ENCODE measurements around the gene CR1L. TPM values are rescaled to one million over a fixed set of nuclear protein-coding genes. Genes with fewer than 3 reads are reported as not detected.
"Not testable (repeated sequence)": the region's sequence is repeated elsewhere in the genome, so short reads cannot be mapped to it uniquely, and the experiment has no call there.

CR1L gene
- total and polyA plus RNA-seq, 5 donors from 2014 or later = not detected

DNA sequence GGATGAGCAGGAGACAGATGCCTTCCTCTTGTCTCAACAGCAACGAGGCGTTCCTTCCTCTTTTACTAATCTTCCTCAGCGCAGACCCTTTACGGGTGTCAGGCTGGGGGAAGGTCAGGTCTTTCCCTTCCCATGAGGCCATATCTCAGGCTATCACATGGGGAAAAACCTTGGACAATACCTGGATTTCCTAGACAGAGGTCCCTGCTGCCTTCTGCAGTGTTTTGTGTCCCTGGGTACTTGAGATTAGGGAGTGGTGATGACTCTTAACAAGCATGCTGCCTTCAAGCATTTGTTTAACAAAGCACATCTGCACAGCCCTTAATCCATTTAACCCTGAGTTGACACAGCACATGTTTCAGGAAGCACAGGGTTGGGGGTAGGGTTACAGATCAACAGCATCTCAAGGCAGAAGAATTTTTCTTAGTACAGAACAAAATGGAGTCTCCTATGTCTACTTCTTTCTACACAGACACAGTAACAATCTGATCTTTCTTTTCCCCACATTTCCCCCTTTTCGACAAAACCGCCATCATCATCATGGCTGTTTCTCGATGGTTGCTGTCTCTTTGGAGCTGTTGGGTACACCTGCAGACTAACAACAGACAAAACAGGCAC is 9.3 kb upstream of the CR1L start:
- DNase-seq; H3K4me1 ChIP-seq (ENCODE audit: control insufficient read depth, insufficient read depth, low read length, poor library complexity, severe bottlenecking); H3K27ac ChIP-seq (ENCODE audit: insufficient read depth, low read length, poor library complexity, severe bottlenecking); H3K27me3 ChIP-seq (ENCODE audit: control insufficient read depth, insufficient read depth, low read length); ATAC-seq (ENCODE audit: low read depth in 2 of 2); H3K36me3 Mint-ChIP-seq; H3K9me3 Mint-ChIP-seq; H3K4me3 Mint-ChIP-seq; H3K9me3 ChIP-seq (ENCODE audit: control insufficient read depth in 2 of 2, low read length in 2 of 2); H3K36me3 ChIP-seq (ENCODE audit: control insufficient read depth, insufficient read depth, low read length); H3K4me3 ChIP-seq (ENCODE audit: low read depth, low read length); H3K27ac Mint-ChIP-seq; H3K4me1 Mint-ChIP-seq: not testable (repeated sequence)
- peaks cover 23% of the 10 kb centered on the region for H3K27me3 Mint-ChIP-seq

DNA sequence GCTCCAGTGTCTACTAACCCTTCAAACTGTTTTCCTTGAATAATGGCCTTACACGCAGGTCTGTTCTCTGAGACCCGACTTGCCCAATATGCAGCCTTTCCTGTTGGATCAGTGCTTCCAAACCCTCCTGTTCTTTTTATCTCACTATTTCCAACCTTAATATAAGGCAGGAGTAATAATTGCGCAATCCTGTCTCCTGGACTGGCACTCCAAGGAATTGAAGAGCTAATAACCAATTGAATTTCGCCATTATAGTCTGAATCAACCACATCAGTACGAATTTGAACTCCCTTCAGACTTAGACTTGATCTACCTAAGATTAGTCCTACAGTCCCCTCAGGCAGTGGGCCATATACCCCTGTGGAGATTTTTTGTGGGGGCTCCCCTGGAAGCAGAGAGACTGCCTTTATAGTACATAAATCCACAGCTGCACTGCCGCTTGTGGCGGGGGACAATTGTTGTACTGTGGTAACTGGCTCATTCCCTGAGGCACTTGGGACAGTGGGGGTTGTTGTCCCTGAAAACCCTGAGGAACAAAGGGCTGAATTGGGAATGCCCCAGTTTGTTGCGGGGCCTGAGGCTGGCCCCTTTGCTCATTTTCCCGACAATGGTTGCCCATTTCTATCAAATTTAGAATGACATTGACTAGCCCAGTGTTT is 6.3 kb upstream of the CR1L start:
- not testable (repeated sequence) for H3K9me3 Mint-ChIP-seq; H3K4me3 Mint-ChIP-seq; ATAC-seq (ENCODE audit: low read depth in 2 of 2); H3K36me3 Mint-ChIP-seq; H3K9me3 ChIP-seq (ENCODE audit: control insufficient read depth in 2 of 2, low read length in 2 of 2); H3K27me3 ChIP-seq (ENCODE audit: control insufficient read depth, insufficient read depth, low read length); H3K27ac Mint-ChIP-seq; H3K36me3 ChIP-seq (ENCODE audit: control insufficient read depth, insufficient read depth, low read length); H3K27ac ChIP-seq (ENCODE audit: insufficient read depth, low read length, poor library complexity, severe bottlenecking); H3K4me3 ChIP-seq (ENCODE audit: low read depth, low read length); H3K4me1 ChIP-seq (ENCODE audit: control insufficient read depth, insufficient read depth, low read length, poor library complexity, severe bottlenecking); DNase-seq; H3K4me1 Mint-ChIP-seq
- H3K27me3 Mint-ChIP-seq = peaks cover 47% of the 10 kb centered on the region

DNA sequence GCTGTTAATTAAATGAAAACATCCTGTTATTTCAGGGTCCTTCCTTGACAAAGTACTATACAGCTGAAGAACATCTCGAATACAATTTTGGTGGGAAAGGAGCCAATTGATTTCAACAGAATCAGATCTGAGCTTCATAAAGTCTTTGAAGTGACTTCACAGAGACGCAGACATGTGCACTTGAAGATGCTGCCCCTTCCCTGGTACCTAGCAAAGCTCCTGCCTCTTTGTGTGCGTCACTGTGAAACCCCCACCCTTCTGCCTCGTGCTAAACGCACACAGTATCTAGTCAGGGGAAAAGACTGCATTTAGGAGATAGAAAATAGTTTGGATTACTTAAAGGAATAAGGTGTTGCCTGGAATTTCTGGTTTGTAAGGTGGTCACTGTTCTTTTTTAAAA is 5.6 kb upstream of the CR1L start:
- not testable (repeated sequence) for H3K4me3 Mint-ChIP-seq; H3K36me3 Mint-ChIP-seq; H3K36me3 ChIP-seq (ENCODE audit: control insufficient read depth, insufficient read depth, low read length); H3K4me1 Mint-ChIP-seq; H3K27ac ChIP-seq (ENCODE audit: insufficient read depth, low read length, poor library complexity, severe bottlenecking); DNase-seq; ATAC-seq (ENCODE audit: low read depth in 2 of 2); H3K27me3 ChIP-seq (ENCODE audit: control insufficient read depth, insufficient read depth, low read length); H3K9me3 Mint-ChIP-seq; H3K4me1 ChIP-seq (ENCODE audit: control insufficient read depth, insufficient read depth, low read length, poor library complexity, severe bottlenecking); H3K9me3 ChIP-seq (ENCODE audit: control insufficient read depth in 2 of 2, low read length in 2 of 2); H3K4me3 ChIP-seq (ENCODE audit: low read depth, low read length); H3K27ac Mint-ChIP-seq
- H3K27me3 Mint-ChIP-seq = peaks cover 55% of the 10 kb centered on the region

DNA sequence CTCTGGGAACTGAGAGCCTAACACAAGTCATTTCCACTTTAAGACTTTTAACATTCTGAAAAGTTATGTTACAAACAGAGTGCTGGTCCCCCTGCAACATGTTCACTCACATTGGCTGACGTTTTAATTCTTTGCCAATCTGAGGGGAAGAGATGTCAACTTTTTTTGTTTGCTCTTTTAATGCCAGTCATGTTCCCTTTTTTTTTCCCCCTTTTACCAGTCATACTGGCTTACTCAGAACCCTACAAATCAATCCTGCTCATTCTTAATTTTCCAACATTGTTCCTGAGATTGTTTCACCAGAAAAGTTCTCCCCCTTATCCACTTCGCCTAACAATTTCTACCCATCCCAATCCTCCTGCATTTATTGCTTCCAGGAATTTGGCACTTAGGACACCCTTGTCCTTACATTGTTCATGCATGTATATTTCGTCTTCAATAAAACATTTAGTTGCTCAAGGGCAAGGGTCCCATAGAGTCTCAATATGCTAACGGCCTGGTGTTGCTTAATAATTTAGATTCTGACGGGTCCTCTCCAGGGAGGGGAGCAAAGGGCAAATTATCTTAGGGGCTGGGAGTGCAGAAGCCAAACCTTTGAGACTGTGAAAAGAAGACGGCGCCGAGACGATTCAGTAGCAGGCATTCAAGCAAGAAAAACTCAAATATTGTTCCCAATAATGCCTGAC is 624 bp upstream of the CR1L start:
- H3K4me1 Mint-ChIP-seq = peaks cover 0 to 5% (median 2%) of the 10 kb centered on the region in 4 donors
- H3K27ac Mint-ChIP-seq = peak overlapping the region in 1 of 3 donors; percentile 4
- ATAC-seq (ENCODE audit: low read depth in 2 of 2) (no peak), DNase-seq (no peak)
- peak overlapping the region in 3 of 4 donors; percentile 37 to 84 (median 58) for H3K4me3 Mint-ChIP-seq
- Histone ChIP-seq H3K36me3 (ENCODE audit: control insufficient read depth, insufficient read depth, low read length) (no peaks in the 10 kb centered on the region), H3K27me3 (ENCODE audit: control insufficient read depth, insufficient read depth, low read length) (peaks cover 9% of the 10 kb centered on the region), H3K4me3 (ENCODE audit: low read depth, low read length) (peak overlapping the region; percentile 3), H3K4me1 (ENCODE audit: control insufficient read depth, insufficient read depth, low read length, poor library complexity, severe bottlenecking) (peaks cover 9% of the 10 kb centered on the region), H3K9me3 (ENCODE audit: control insufficient read depth in 2 of 2, low read length in 2 of 2) (no peaks in the 10 kb centered on the region), H3K27ac (ENCODE audit: insufficient read depth, low read length, poor library complexity, severe bottlenecking) (no peak overlapping the region)
- H3K9me3 Mint-ChIP-seq = peaks cover 0 to 1% (median 0%) of the 10 kb centered on the region in 7 donors
- H3K27me3 Mint-ChIP-seq = peaks cover 74% of the 10 kb centered on the region
- no peaks in the 10 kb centered on the region for H3K36me3 Mint-ChIP-seq

DNA sequence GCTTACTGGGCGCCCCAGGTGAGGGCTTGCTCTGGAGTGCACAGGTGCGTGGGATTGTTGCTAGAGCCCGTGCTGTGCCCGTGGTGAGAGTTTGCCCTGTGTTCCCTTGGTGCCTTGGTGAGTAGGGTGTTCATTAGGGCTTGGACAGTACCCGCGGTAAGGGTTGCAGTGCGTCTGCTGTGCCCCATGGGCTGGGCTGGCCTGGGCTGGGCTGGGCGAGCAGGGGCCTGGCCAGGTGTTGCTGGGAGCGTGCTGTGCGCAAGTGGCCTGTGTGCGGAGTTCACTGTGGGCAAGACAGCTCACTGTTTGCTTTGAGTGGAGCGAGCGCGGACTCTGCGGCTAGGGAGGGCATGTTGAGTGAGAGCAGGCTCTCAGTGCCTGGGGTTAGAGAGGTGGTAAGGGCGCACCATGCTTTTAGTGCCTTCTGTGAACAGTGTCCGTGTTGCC is 725 bp downstream of the CR1L start:
- peaks cover 0 to 5% (median 2%) of the 10 kb centered on the region in 4 donors for H3K4me1 Mint-ChIP-seq
- ATAC-seq (ENCODE audit: low read depth in 2 of 2) (no peak), DNase-seq (no peak)
- H3K9me3 Mint-ChIP-seq = peaks cover 0 to 2% (median 0%) of the 10 kb centered on the region in 7 donors
- H3K9me3 ChIP-seq (ENCODE audit: control insufficient read depth in 2 of 2, low read length in 2 of 2) = no peaks in the 10 kb centered on the region
- H3K27ac Mint-ChIP-seq = no peak overlapping the region
- peaks cover 9% of the 10 kb centered on the region for H3K4me1 ChIP-seq (ENCODE audit: control insufficient read depth, insufficient read depth, low read length, poor library complexity, severe bottlenecking)
- peaks cover 12% of the 10 kb centered on the region for H3K27me3 ChIP-seq (ENCODE audit: control insufficient read depth, insufficient read depth, low read length)
- H3K27ac ChIP-seq (ENCODE audit: insufficient read depth, low read length, poor library complexity, severe bottlenecking) = no peak overlapping the region
- no peak overlapping the region for H3K4me3 ChIP-seq (ENCODE audit: low read depth, low read length)
- peak overlapping the region in 3 of 4 donors; percentile 10 to 84 (median 72) for H3K4me3 Mint-ChIP-seq
- H3K27me3 Mint-ChIP-seq = peaks cover 63% of the 10 kb centered on the region
- H3K36me3 ChIP-seq (ENCODE audit: control insufficient read depth, insufficient read depth, low read length) = no peaks in the 10 kb centered on the region
- no peaks in the 10 kb centered on the region for H3K36me3 Mint-ChIP-seq

DNA sequence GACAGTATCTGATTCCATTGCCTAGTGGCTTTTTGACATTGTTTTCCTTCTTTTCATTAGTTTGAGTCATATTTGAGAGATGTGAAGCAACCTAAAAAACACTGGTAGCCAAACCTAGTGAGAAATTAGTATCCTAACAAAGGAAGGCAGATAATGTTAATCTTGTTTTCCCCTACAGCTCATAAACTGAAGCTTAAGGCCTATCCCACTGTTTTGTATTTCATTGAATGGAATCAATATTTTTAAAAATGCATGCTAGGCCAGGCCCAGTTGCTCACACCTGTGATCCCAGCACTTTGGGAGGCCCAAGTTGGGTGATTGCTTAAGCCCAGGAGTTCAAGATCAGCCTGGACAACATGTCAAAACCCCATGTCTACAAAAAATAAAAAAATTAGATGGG is 1.2 kb downstream of the CR1L start:
- no peak overlapping the region for H3K27ac ChIP-seq (ENCODE audit: insufficient read depth, low read length, poor library complexity, severe bottlenecking)
- no peaks in the 10 kb centered on the region for H3K36me3 ChIP-seq (ENCODE audit: control insufficient read depth, insufficient read depth, low read length)
- peaks cover 0 to 5% (median 2%) of the 10 kb centered on the region in 4 donors for H3K4me1 Mint-ChIP-seq
- H3K9me3 Mint-ChIP-seq = peaks cover 0 to 1% (median 0%) of the 10 kb centered on the region in 7 donors
- H3K27me3 ChIP-seq (ENCODE audit: control insufficient read depth, insufficient read depth, low read length) = peaks cover 12% of the 10 kb centered on the region
- peaks cover 9% of the 10 kb centered on the region for H3K4me1 ChIP-seq (ENCODE audit: control insufficient read depth, insufficient read depth, low read length, poor library complexity, severe bottlenecking)
- no peak overlapping the region for H3K27ac Mint-ChIP-seq
- peaks cover 58% of the 10 kb centered on the region for H3K27me3 Mint-ChIP-seq
- ATAC-seq (ENCODE audit: low read depth in 2 of 2) (no peak), DNase-seq (no peak)
- no peak overlapping the region for H3K4me3 ChIP-seq (ENCODE audit: low read depth, low read length)
- H3K36me3 Mint-ChIP-seq = no peaks in the 10 kb centered on the region
- no peaks in the 10 kb centered on the region for H3K9me3 ChIP-seq (ENCODE audit: control insufficient read depth in 2 of 2, low read length in 2 of 2)
- peak overlapping the region in 3 of 4 donors; percentile 10 to 65 (median 33) for H3K4me3 Mint-ChIP-seq

DNA sequence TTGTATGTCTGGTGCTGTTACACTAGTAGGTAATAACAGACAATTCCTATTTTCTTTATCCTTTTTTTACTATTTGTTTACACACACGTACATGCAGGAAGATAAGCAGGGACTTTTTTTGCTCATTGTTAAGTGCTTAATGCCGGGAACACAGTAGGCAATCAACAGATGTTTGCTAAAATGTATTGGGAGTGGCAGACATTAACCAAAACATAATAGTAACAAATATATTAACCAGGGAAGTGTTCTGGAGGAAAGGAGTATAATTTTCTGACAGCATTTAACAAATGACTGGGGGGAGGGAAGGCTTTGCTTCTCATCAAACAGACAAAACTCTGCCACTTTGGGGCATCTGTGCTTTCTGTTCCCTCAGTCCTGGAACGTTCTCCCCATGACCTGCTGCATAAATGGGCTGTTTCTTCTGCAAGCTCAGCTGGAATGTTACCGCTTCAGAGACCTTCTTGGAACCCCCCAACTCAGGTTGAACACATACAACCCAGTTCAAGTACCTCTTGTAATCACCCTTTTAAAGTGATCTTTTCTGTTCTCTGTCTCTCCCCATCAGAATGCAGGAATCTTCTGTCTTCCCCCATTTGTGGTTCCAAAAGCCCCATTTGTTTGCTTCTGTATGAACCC is 2.1 kb downstream of the CR1L start:
- Mint-ChIP-seq H3K27ac (no peak overlapping the region), H3K4me3 (peak overlapping the region in 2 of 4 donors; percentile 21 to 32), H3K9me3 (peaks cover 0 to 1% (median 0%) of the 10 kb centered on the region in 7 donors), H3K27me3 (peaks cover 55% of the 10 kb centered on the region), H3K36me3 (no peaks in the 10 kb centered on the region), H3K4me1 (peaks cover 0 to 5% (median 2%) of the 10 kb centered on the region in 4 donors)
- peaks cover 12% of the 10 kb centered on the region for H3K27me3 ChIP-seq (ENCODE audit: control insufficient read depth, insufficient read depth, low read length)
- H3K36me3 ChIP-seq (ENCODE audit: control insufficient read depth, insufficient read depth, low read length) = no peaks in the 10 kb centered on the region
- H3K27ac ChIP-seq (ENCODE audit: insufficient read depth, low read length, poor library complexity, severe bottlenecking) = no peak overlapping the region
- ATAC-seq (ENCODE audit: low read depth in 2 of 2) (no peak), DNase-seq (no peak)
- no peaks in the 10 kb centered on the region for H3K9me3 ChIP-seq (ENCODE audit: control insufficient read depth in 2 of 2, low read length in 2 of 2)
- H3K4me1 ChIP-seq (ENCODE audit: control insufficient read depth, insufficient read depth, low read length, poor library complexity, severe bottlenecking) = peaks cover 9% of the 10 kb centered on the region
- no peak overlapping the region for H3K4me3 ChIP-seq (ENCODE audit: low read depth, low read length)

Measured in CD4-positive, CD25-positive, alpha-beta regulatory T cell (primary cell).